Measurements from ENCODE around the gene ATP6V0C. TPM values are rescaled to one million over a fixed set of nuclear protein-coding genes. Genes with fewer than 3 reads are reported as not detected.
A peak's percentile ranks its signal among the peaks of the same experiment; 100 is the strongest.

Gene ATP6V0C
- total RNA-seq, 1 donor from 2014 or later, result 137 TPM

- no peak for ATAC-seq
- intact Hi-C loops (cut with DNase I), result no loop called here
- peak; percentile 30 for DNase-seq (ENCODE audit: missing footprints)
These were observed 4.3 kb downstream of the ATP6V0C start for GRCh38 chr16:2517954-2518605.

- intact Hi-C loops (cut with DNase I), result no loop called here
- ATAC-seq, result no peak
These were observed 5.3 kb downstream of the ATP6V0C start for GRCh38 chr16:2518823-2519710.

GRCh38 chr16:2519711-2520080, 5.9 kb downstream of the ATP6V0C start:
- intact Hi-C loops (cut with DNase I), result no loop called here
- ATAC-seq (no peak), DNase-seq (ENCODE audit: missing footprints) (no peak)

More at GRCh38 chr16:2518823-2519710, 5.3 kb downstream of the ATP6V0C start:
- DNase-seq (ENCODE audit: missing footprints), result peak; percentile 73

GRCh38 chr16:2520097-2520783, 6.5 kb downstream of the ATP6V0C start, which contains the start of gene AMDHD2:
Gene AMDHD2, plus strand, starts transcription at chr16:2520371. Its CDS starts 88 bp downstream, at chr16:2520459.
- peak; percentile 78 for ATAC-seq
- intact Hi-C loops (cut with DNase I), result no loop called here
- peak; percentile 96 for DNase-seq (ENCODE audit: missing footprints)

GRCh38 chr16:2520784-2521531, 7.2 kb downstream of the ATP6V0C start:
- no peak for ATAC-seq
- peak; percentile 82 for DNase-seq (ENCODE audit: missing footprints)
- intact Hi-C loops (cut with DNase I), result no loop called here

- DNase-seq (ENCODE audit: missing footprints) (peak; percentile 56), ATAC-seq (no peak)
- intact Hi-C loops (cut with DNase I), result no loop called here
These were observed 10.1 kb downstream of the ATP6V0C start for GRCh38 chr16:2523801-2524231.

GRCh38 chr16:2524339-2524938, 10.7 kb downstream of the ATP6V0C start:
- DNase-seq (ENCODE audit: missing footprints), result peak; percentile 11
- intact Hi-C loops (cut with DNase I), result no loop called here
- no peak for ATAC-seq

- DNase-seq (ENCODE audit: missing footprints) (peak; percentile 53), ATAC-seq (no peak)
- intact Hi-C loops (cut with DNase I), result no loop called here
These were observed 12.4 kb downstream of the ATP6V0C start for GRCh38 chr16:2526135-2526534.

GRCh38 chr16:2527071-2527783, 13.5 kb downstream of the ATP6V0C start:
- ATAC-seq, result no peak
- DNase-seq (ENCODE audit: missing footprints), result peak; percentile 43
- intact Hi-C loops (cut with DNase I), result no loop called here

GRCh38 chr16:2527784-2528100, 14.0 kb downstream of the ATP6V0C start:
- ATAC-seq, result no peak
- DNase-seq (ENCODE audit: missing footprints), result peak; percentile 54
- intact Hi-C loops (cut with DNase I), result no loop called here

GRCh38 chr16:2528161-2529060, 14.7 kb downstream of the ATP6V0C start:
- intact Hi-C loops (cut with DNase I), result no loop called here
- ATAC-seq, result no peak
- peak; percentile 50 for DNase-seq (ENCODE audit: missing footprints)

GRCh38 chr16:2529061-2529931, 15.5 kb downstream of the ATP6V0C start:
- DNase-seq (ENCODE audit: missing footprints) (peak; percentile 62), ATAC-seq (no peak)
- intact Hi-C loops (cut with DNase I), result no loop called here

GRCh38 chr16:2529961-2530628, 16.3 kb downstream of the ATP6V0C start:
- no peak for ATAC-seq
- peak; percentile 52 for DNase-seq (ENCODE audit: missing footprints)

GRCh38 chr16:2530629-2531318, 17.0 kb downstream of the ATP6V0C start:
- ATAC-seq, result no peak

More at GRCh38 chr16:2529961-2530628, 16.3 kb downstream of the ATP6V0C start:
- intact Hi-C loops (cut with DNase I), result no loop called here

GRCh38 chr16:2531371-2531695, 17.6 kb downstream of the ATP6V0C start, which contains the start of gene CEMP1:
Gene CEMP1, minus strand, starts transcription at chr16:2531408. Its CDS starts 335 bp downstream, at chr16:2531073.
- no peak for ATAC-seq
- intact Hi-C loops (cut with DNase I), result no loop called here
- DNase-seq (ENCODE audit: missing footprints), result no peak

More at GRCh38 chr16:2530629-2531318, 17.0 kb downstream of the ATP6V0C start:
- intact Hi-C loops (cut with DNase I), result no loop called here
- peak; percentile 51 for DNase-seq (ENCODE audit: missing footprints)

Measured in Right ventricle myocardium inferior (tissue), 1 donor.